SK-N-SH (cell line): ENCODE data around the gene MYH6. TPM values are rescaled to one million over a fixed set of nuclear protein-coding genes. Genes with fewer than 3 reads are reported as not detected.
"Not testable (repeated sequence)": the region's sequence is repeated elsewhere in the genome, so short reads cannot be mapped to it uniquely, and the experiment has no call there.

Experiments
- CTCF ChIA-PET: fragments of 300-600, 350-600 bp; formaldehyde crosslinking; extraction: SDS; loops from one replicate; lab custom pipeline; 2021; lab: Yijun Ruan, JAX
- POLR2A ChIA-PET: fragments of 350-600 bp; sonication (Branson Sonifier 250); formaldehyde crosslinking; extraction: SDS; loops from one replicate; lab custom pipeline; 2020; ENCODE audit warnings: antibody characterized with exemption, inconsistent platforms; lab: Yijun Ruan, JAX
- DNase-seq: peaks from one replicate; pipeline ENCODE4 v3.0.0; 2012
- H2AFZ ChIP-seq: fragments of 200-600 bp; sonication (generic); 2 replicates; pipeline ENCODE4 v1.8.1; 2016; ENCODE audit warnings: antibody characterized with exemption, mild to moderate bottlenecking, low read depth
- H3F3A ChIP-seq: fragments of 200-600 bp; sonication (generic); replicated peaks from 2 replicates; pipeline ENCODE3; 2016; ENCODE audit warnings: antibody characterized with exemption, mild to moderate bottlenecking; ENCODE audit not compliant: insufficient read depth
- H3K27ac ChIP-seq, 2 experiments: fragments of 200-500 bp in 1 of 2; fragments of 200-600 bp in 1 of 2; sonication (Bioruptor generic) in 1 of 2; sonication (generic), shearing (Covaris generic) in 1 of 2; 2 replicates each; pipeline versions ENCODE4 v1.5.1 to v1.6.1; 2014 to 2016; ENCODE audit warnings: low read depth in 2 of 2, inconsistent platforms in 1 of 2, low read length in 1 of 2, mild to moderate bottlenecking in 1 of 2, mixed read lengths in 1 of 2
- H3K27me3 ChIP-seq: fragments of 200-600 bp; sonication (generic), shearing (Covaris generic); 2 replicates; pipeline ENCODE4 v1.6.1; 2016; ENCODE audit warnings: mixed run types; ENCODE audit not compliant: insufficient read depth
- H3K36me3 ChIP-seq, 2 experiments: fragments of 200-500 bp in 1 of 2; fragments of 200-600 bp in 1 of 2; sonication (Bioruptor generic) in 1 of 2; sonication (generic) in 1 of 2; replicated peaks in 1 of 2; 2 replicates each; pipeline versions ENCODE3 to v1.5.1; 2014 to 2016; ENCODE audit warnings: low read length in 1 of 2, mild to moderate bottlenecking in 1 of 2; ENCODE audit not compliant: insufficient read depth in 2 of 2, control insufficient read depth in 1 of 2
- H3K4me1 ChIP-seq, 2 experiments: fragments of 200-500 bp in 1 of 2; fragments of 200-600 bp in 1 of 2; sonication (Bioruptor generic) in 1 of 2; sonication (generic), shearing (Covaris generic) in 1 of 2; 2 replicates each; pipeline versions ENCODE4 v1.5.1 to v1.6.1; 2014 to 2016; ENCODE audit warnings: low read depth in 1 of 2, low read length in 1 of 2, mixed run types in 1 of 2; ENCODE audit not compliant: insufficient read depth in 2 of 2, control insufficient read depth in 1 of 2
- H3K4me2 ChIP-seq: fragments of 200-600 bp; sonication (generic), shearing (Covaris generic); 2 replicates; pipeline ENCODE4 v1.6.1; 2017; ENCODE audit warnings: mixed run types
- H3K4me3 ChIP-seq, 2 experiments: fragments of 200-500 bp in 1 of 2; fragments of 200-600 bp in 1 of 2; sonication (Bioruptor generic) in 1 of 2; sonication (generic), shearing (Covaris generic) in 1 of 2; 2 replicates each; pipeline versions ENCODE4 v1.5.1 to v1.8.1; 2014 to 2016; ENCODE audit warnings: low read depth in 2 of 2, inconsistent platforms in 1 of 2, low read length in 1 of 2, mild to moderate bottlenecking in 1 of 2, mixed read lengths in 1 of 2, moderate library complexity in 1 of 2
- H3K79me2 ChIP-seq: fragments of 200-600 bp; sonication (generic); 2 replicates; pipeline ENCODE4 v1.8.1; 2017; ENCODE audit warnings: mild to moderate bottlenecking; ENCODE audit not compliant: insufficient read depth
- H3K9ac ChIP-seq: fragments of 200-600 bp; sonication (generic); 2 replicates; pipeline ENCODE4 v1.6.1; 2017; ENCODE audit warnings: mixed run types
- H3K9me2 ChIP-seq: fragments of 200-600 bp; sonication (generic); 2 replicates; pipeline ENCODE4 v1.6.1; 2017; ENCODE audit warnings: mixed run types
- H3K9me3 ChIP-seq: fragments of 200-600 bp; sonication (generic); 2 replicates; pipeline ENCODE4 v1.6.1; 2017; ENCODE audit warnings: mixed run types, mild to moderate bottlenecking, moderate library complexity
- H4K20me1 ChIP-seq: fragments of 200-600 bp; sonication (generic); 2 replicates; pipeline ENCODE4 v1.6.1; 2017; ENCODE audit warnings: mild to moderate bottlenecking, mixed run types; ENCODE audit not compliant: insufficient read depth
- EP300 ChIP-seq, 2 experiments: IDR thresholded peaks; 2 replicates each; pipeline versions ENCODE4 v1.4.0 to v1.6.1; 2012; ENCODE audit warnings: borderline replicate concordance in 1 of 2, low read depth in 1 of 2, low read length in 1 of 2
- FOSL2 ChIP-seq: IDR thresholded peaks from 2 replicates; pipeline ENCODE4 v1.4.0; 2012; ENCODE audit warnings: low read depth, mild to moderate bottlenecking, moderate library complexity, borderline replicate concordance
- FOXM1 ChIP-seq: IDR thresholded peaks from 2 replicates; pipeline ENCODE4 v1.4.0; 2012; ENCODE audit warnings: low read depth, mild to moderate bottlenecking
- MEF2A ChIP-seq: IDR thresholded peaks from 2 replicates; pipeline ENCODE4 v1.4.0; 2012; ENCODE audit warnings: low read depth, borderline replicate concordance
- MXI1 ChIP-seq: IDR thresholded peaks from 2 replicates; pipeline ENCODE4 v1.6.1; 2012; ENCODE audit warnings: mild to moderate bottlenecking, low read depth, low read length, improper control_type of control experiment
- NFIC ChIP-seq: IDR thresholded peaks from 2 replicates; pipeline ENCODE4 v1.4.0; 2012; ENCODE audit warnings: borderline replicate concordance
- PBX3 ChIP-seq: IDR thresholded peaks from 2 replicates; pipeline ENCODE4; 2012
- POLR2AphosphoS5 ChIP-seq: IDR thresholded peaks from 2 replicates; pipeline ENCODE4 v1.6.1; 2012; ENCODE audit warnings: low read depth, low read length
- REST ChIP-seq: IDR thresholded peaks from 2 replicates; pipeline ENCODE4 v1.6.1; 2012; ENCODE audit warnings: mild to moderate bottlenecking, low read depth, low read length, moderate library complexity
- RFX5 ChIP-seq: IDR thresholded peaks from 2 replicates; pipeline ENCODE4 v1.6.1; 2012; ENCODE audit warnings: mild to moderate bottlenecking, improper control_type of control experiment, low read length
- TAF1 ChIP-seq: IDR thresholded peaks from 2 replicates; pipeline ENCODE4 v1.6.1; 2012; ENCODE audit warnings: low read depth, mild to moderate bottlenecking, low read length, moderate library complexity, borderline replicate concordance
- TCF12 ChIP-seq: IDR thresholded peaks from 2 replicates; pipeline ENCODE4 v1.4.0; 2012
- WGBS: methylation state at CpG from one replicate; pipeline ENCODE4 v1.1.6; 2017; ENCODE audit warnings: low lambda C conversion rate; 5-methylcytosine and 5-hydroxymethylcytosine counted together
- polyA plus RNA-seq, 3 experiments: library from polyadenylated mRNA; depleted of rRNA; stranded (reverse); fragments of >200 nt; gene quantifications; 2 replicates each; pipeline ENCODE4 v1.2.3, GENCODE V29; 2012

The MYH6 gene
- polyA plus RNA-seq, 1 of the 3 experiments (the other 2 are of a cell fraction), result not detected

GRCh38 chr14:23387916-23388882 is 19.9 kb downstream of the MYH6 start:
- TF ChIP-seq MXI1, result no peak
- TF ChIP-seq NFIC, result no peak
- TF ChIP-seq MEF2A, result no peak
- no peak for TF ChIP-seq PBX3
- no peak for TF ChIP-seq POLR2AphosphoS5
- no peak for TF ChIP-seq EP300 (IDR thresholded peaks at IDR 0.05; ENCODE audit: borderline replicate concordance in 1 of 2, low read depth in 1 of 2, low read length in 1 of 2)
- TF ChIP-seq FOXM1, result no peak
- no peak overlapping the region for H2AFZ ChIP-seq
- H3K4me3 ChIP-seq, result no peak overlapping the region
- no peaks in the 10 kb centered on the region for H3K79me2 ChIP-seq
- ChIA-PET CTCF (interaction anchor here (1.2 to 5.5 kb wide), 2 partner anchors 9 to 59 kb away, joined by 5 to 34 read pairs; no protein-coding TSS in a partner anchor), POLR2A (no interaction called here)
- H3K27ac ChIP-seq, result no peak overlapping the region
- H3K9me2 ChIP-seq, result no peaks in the 10 kb centered on the region
- no peaks in the 10 kb centered on the region for H4K20me1 ChIP-seq
- no peaks in the 10 kb centered on the region for H3K4me1 ChIP-seq
- H3F3A ChIP-seq, result no peaks in the 10 kb centered on the region
- DNase-seq, result no peak
- peaks cover 35% of the 10 kb centered on the region for H3K27me3 ChIP-seq
- H3K9ac ChIP-seq, result no peak overlapping the region
- H3K36me3 ChIP-seq, result no peaks in the 10 kb centered on the region
- H3K9me3 ChIP-seq, result no peaks in the 10 kb centered on the region
- 38% methylated on average over 23 of the region's 26 CpGs for WGBS
- no peak overlapping the region for H3K4me2 ChIP-seq

- Histone ChIP-seq H4K20me1 (no peaks in the 10 kb centered on the region), H3K9me2 (no peaks in the 10 kb centered on the region), H3K4me1 (no peaks in the 10 kb centered on the region), H3K4me3 (no peak overlapping the region), H3K4me2 (no peak overlapping the region), H3K27ac (no peak overlapping the region), H3K9ac (no peak overlapping the region), H3K9me3 (no peaks in the 10 kb centered on the region), H3K36me3 (no peaks in the 10 kb centered on the region), H3F3A (no peaks in the 10 kb centered on the region), H2AFZ (no peak overlapping the region), H3K27me3 (peaks cover 23% of the 10 kb centered on the region), H3K79me2 (no peaks in the 10 kb centered on the region)
- no peak for TF ChIP-seq PBX3
- TF ChIP-seq RFX5, result no peak
- no peak for TF ChIP-seq REST
- no peak for TF ChIP-seq FOSL2
- no peak for TF ChIP-seq MEF2A
- no peak for TF ChIP-seq FOXM1
- TF ChIP-seq TCF12, result no peak
- no peak for TF ChIP-seq TAF1
- CTCF ChIA-PET, result no interaction called here
- 83% methylated on average over 1 of the region's 1 CpG for WGBS
- no peak for DNase-seq
- POLR2A ChIA-PET, result no interaction called here
Measured at GRCh38 chr14:23386999-23387398, 21.1 kb downstream of the MYH6 start.

DNA sequence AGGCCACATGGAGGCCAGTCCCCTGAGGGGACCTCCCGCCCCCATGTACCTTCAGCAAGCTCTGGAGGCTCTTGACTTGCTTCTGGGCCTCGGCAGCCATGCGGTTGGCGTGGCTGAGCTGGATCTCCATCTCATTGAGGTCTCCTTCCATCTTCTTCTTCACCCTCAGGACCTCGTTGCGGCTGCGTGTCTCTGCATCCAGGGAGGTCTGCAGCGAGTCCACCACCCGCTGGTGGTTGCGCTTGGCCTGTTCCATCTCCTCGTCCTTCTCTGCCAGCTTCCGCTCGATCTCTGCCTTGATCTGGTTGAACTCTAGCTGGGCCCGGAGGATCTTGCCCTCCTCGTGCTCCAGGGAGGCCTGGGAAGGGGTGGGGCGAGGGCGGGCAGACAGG is 21.8 kb downstream of the MYH6 start:
- H3K4me3 ChIP-seq, H3K36me3 ChIP-seq, H3K4me1 ChIP-seq, H3K79me2 ChIP-seq, H3K4me2 ChIP-seq, H2AFZ ChIP-seq, H3K9ac ChIP-seq, H3F3A ChIP-seq, H3K9me3 ChIP-seq, H3K27ac ChIP-seq, POLR2A ChIA-PET, H4K20me1 ChIP-seq, DNase-seq, H3K9me2 ChIP-seq: not testable (repeated sequence)
- 51% methylated on average over 17 of the region's 17 CpGs for whole genome bisulfite sequencing
- H3K27me3 ChIP-seq, result peaks cover 18% of the 10 kb centered on the region; the same call in 1 of the 2 replicates
- CTCF ChIA-PET, result interaction anchor here (0.6 to 1.6 kb wide), 2 partner anchors 20 to 61 kb away, joined by 3 to 4 read pairs; no protein-coding TSS in a partner anchor
